ENCODE measurements around the gene DYNLRB1. TPM values are rescaled to one million over a fixed set of nuclear protein-coding genes. Genes with fewer than 3 reads are reported as not detected.
"Not testable (repeated sequence)": the region's sequence is repeated elsewhere in the genome, so short reads cannot be mapped to it uniquely, and the experiment has no call there.

The DYNLRB1 gene
- total and polyA plus RNA-seq, 11 donors, result 129 to 405 (median 147) TPM

- no peaks in the 10 kb centered on the region for H3K27me3 ChIP-seq
- peaks cover 0 to 82% (median 69%) of the 10 kb centered on the region in 9 donors for H3K36me3 ChIP-seq
- no peak overlapping the region for H3K4me3 ChIP-seq
- intact Hi-C loops (cut with DNase I), result no loop called here
- no peak overlapping the region for H3K27ac ChIP-seq
- no peak for DNase-seq
- H3K4me1 ChIP-seq, result no peaks in the 10 kb centered on the region
- no peak for TF ChIP-seq POLR2A (IDR thresholded peaks at IDR 0.05)
- TF ChIP-seq CTCF (IDR thresholded peaks at IDR 0.05), result no peak
- 94 to 96% (median 95%) methylated on average over 7 of the region's 7 CpGs for WGBS, 4 donors
- ATAC-seq, result no peak
- peaks cover 0 to 30% (median 0%) of the 10 kb centered on the region in 12 donors for H3K9me3 ChIP-seq
Observed at GRCh38 chr20:34495307-34495706, 20.9 kb upstream of the DYNLRB1 start.

- no peak overlapping the region for H3K27ac ChIP-seq
- peaks cover 0 to 36% (median 4%) of the 10 kb centered on the region in 12 donors for H3K9me3 ChIP-seq
- 97 to 100% (median 100%) methylated on average over 1 of the region's 1 CpG for WGBS, 4 donors
- H3K36me3 ChIP-seq, result peaks cover 0 to 82% (median 66%) of the 10 kb centered on the region in 9 donors
- no peak for DNase-seq
- no peak overlapping the region for H3K4me3 ChIP-seq
- no peaks in the 10 kb centered on the region for H3K27me3 ChIP-seq
- H3K4me1 ChIP-seq, result no peaks in the 10 kb centered on the region
- ATAC-seq, result no peak
- TF ChIP-seq CTCF (IDR thresholded peaks at IDR 0.05), result no peak
- TF ChIP-seq POLR2A (IDR thresholded peaks at IDR 0.05), result no peak
- intact Hi-C loops (cut with DNase I), result no loop called here
Observed at GRCh38 chr20:34495916-34496315, 20.3 kb upstream of the DYNLRB1 start.

- intact Hi-C loops (cut with DNase I); H3K27ac ChIP-seq; ATAC-seq; DNase-seq; H3K27me3 ChIP-seq; H3K4me1 ChIP-seq; H3K4me3 ChIP-seq: not testable (repeated sequence)
- 94 to 98% (median 97%) methylated on average over 6 of the region's 6 CpGs for WGBS, 4 donors
- peaks cover 0 to 43% (median 5%) of the 10 kb centered on the region in 12 donors for H3K9me3 ChIP-seq
- H3K36me3 ChIP-seq, result peaks cover 0 to 79% (median 55%) of the 10 kb centered on the region in 9 donors
Observed at GRCh38 chr20:34497596-34497995, 18.6 kb upstream of the DYNLRB1 start.

GRCh38 chr20:34500823-34501222 lies 15.4 kb upstream of the DYNLRB1 start:
- H3K27ac ChIP-seq, result no peak overlapping the region
- no peaks in the 10 kb centered on the region for H3K4me1 ChIP-seq
- no peak for ATAC-seq
- no peak for DNase-seq
- TF ChIP-seq CTCF (IDR thresholded peaks at IDR 0.05) (no peak), POLR2A (IDR thresholded peaks at IDR 0.05) (no peak)
- H3K4me3 ChIP-seq, result no peak overlapping the region
- H3K27me3 ChIP-seq, result no peaks in the 10 kb centered on the region
- peaks cover 0 to 43% (median 5%) of the 10 kb centered on the region in 12 donors for H3K9me3 ChIP-seq
- peaks cover 0 to 76% (median 50%) of the 10 kb centered on the region in 9 donors for H3K36me3 ChIP-seq
- 97 to 100% (median 98%) methylated on average over 1 of the region's 1 CpG for WGBS, 4 donors
- intact Hi-C loops (cut with DNase I), result no loop called here

GRCh38 chr20:34506480-34506879 lies 9.7 kb upstream of the DYNLRB1 start:
- Histone ChIP-seq H3K27ac (no peak overlapping the region), H3K9me3 (peaks cover 0 to 1% (median 0%) of the 10 kb centered on the region in 12 donors), H3K4me3 (no peak overlapping the region), H3K36me3 (peaks cover 0 to 95% (median 74%) of the 10 kb centered on the region in 9 donors), H3K4me1 (no peaks in the 10 kb centered on the region), H3K27me3 (no peaks in the 10 kb centered on the region)
- intact Hi-C loops (cut with DNase I), result no loop called here
- ATAC-seq (no peak), DNase-seq (no peak)
- no peak for TF ChIP-seq POLR2A (IDR thresholded peaks at IDR 0.05)
- TF ChIP-seq CTCF (IDR thresholded peaks at IDR 0.05), result no peak
- WGBS, 4 donors, result 74 to 88% (median 81%) methylated on average over 3 of the region's 3 CpGs
